GM21381 (cell line): Measurements from ENCODE around the gene CHGA.

Source experiments
- ATAC-seq: cut with Tn5 transposase; IDR thresholded peaks from one replicate; pipeline ENCODE4 v1.9.1; 2021; ENCODE audit warnings: mild to moderate bottlenecking, moderate library complexity; ENCODE audit not compliant: unreplicated experiment

The CHGA gene

DNA sequence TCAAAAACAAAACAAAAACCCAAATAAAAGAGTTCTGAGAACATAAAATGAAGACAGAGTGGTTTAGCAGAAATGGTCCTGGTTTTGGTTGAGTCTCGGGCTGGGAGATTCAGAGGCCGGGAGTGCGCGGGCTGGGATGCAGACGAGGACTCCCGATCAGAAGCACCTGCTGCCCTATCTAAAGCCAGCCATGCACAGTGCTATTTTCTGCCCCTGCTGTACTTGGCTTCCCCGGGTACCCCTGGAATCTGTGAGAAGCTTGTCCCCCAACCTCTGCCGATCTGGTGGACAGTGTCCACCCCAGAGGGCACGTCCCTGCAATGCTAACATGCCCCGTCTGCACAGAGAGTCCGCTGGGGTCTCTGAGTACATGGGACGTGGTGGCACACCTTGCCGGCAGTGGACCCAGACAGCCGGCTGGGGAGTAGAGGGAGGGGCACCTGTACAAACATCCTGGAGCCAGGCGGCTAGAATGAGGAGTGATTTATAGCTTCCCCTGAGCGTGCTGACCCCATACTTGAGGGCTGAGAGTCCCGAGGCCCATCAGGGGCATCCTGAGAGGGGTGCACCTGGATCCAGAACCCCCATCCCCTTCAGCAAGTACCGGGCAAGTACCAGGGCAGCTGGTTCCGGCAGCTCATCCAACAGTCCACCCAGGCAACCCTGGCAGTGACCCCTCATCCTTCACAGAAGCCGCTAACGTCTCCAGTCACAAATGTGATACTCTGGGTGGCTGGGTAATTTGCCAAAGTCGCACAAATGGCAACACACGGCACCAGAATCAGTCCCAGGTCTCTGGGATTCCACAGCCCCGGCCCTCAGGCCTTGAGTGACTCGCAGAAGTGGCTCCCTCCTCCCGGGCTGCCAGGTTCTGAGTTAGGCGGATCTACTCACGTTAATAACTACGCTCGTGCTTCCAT is 37.1 kb downstream of the CHGA start:
- ATAC-seq, result no peak

DNA sequence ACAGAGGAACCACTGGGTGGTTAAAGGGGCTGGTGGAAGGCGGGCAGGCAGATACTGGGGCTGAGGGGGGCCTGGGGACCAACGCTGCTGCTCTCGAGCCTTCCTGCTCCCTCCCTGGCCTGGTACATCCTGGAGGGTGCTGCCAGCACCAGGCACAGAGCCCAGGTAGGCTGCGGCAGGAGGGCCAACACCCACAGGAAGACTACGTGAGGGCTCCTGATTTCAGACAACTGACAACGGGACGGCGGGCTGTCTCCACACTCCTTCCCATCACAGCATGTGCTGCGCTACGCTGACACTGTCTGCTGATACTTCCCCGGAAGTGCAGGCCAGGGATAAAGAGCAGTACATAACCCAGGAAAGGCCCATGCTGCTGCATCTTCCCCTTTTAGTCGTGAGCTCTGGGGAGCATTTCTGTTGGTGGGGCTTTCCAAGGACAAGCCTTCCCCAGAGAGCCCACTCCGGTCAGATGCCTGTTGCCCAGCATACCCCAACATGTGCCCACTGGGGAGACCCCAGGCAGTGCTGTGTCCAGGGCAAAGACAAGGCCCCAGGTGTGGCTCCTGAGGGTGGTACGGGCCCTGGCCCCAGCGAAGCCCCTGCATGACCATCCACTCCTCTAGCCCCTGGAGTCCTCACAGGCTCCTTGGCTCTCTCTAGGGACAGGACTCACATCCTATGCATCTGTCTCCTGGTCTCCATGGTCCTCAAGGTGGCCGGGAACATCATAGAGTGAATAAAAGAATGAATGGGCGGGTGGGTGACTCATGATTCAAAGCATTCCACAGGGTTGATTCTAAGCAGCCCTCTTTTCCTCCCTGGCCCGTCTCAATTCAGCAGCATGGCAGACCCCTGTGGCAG is 38.0 kb downstream of the CHGA start:
- no peak for ATAC-seq

DNA sequence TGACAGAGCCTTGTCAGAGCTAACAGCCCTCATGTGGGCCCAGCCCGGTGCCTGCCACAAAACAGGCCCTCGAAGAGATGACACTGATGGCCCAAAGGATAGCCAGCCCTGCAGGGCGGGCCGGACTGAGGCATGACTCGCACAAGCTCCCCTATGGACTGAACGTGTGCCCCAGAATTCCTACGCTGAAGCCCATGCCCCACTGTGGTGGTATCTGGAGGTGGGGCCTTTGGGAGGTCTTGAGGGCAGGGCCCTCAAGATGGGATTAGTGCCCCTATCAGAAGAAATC is 38.6 kb downstream of the CHGA start:
- no peak for ATAC-seq

DNA sequence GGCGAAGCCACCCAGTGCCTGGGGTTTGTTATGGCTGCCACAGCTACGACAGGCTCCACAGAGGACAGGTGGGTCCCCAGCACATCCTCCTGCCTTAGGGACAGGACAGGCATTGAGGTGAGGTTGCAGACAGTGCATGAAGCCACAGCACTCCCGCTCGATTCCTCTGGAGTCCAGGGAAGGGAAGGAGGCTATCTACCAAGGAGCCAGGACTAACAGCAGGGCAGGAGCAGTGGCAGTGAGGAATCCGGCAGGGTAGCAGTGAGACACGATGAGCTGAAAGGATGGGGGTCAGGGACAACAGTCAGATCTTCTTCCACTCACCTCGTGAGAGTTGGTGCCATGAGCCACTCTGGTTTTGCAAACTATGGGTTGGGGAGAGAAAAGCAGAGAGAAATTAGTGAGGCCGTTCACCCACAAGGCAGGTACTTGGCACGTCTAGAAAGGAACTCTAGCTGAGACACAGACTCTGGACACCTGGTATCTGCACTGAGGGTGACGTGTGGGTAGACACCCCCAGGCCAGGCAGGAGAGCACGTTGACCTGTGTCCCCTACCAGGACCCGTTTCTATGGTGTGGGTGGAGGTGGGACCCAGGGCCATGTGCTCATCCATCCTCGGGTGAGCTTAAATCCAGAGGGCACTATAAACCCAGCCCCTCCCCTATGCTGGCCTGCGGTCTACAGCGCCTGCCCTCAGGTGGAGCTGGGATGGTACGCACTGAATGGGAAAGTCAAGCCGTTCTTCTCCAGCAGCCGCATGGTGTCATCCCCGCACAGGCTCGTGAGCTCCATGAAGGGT is 39.3 kb downstream of the CHGA start:
- no peak for ATAC-seq

DNA sequence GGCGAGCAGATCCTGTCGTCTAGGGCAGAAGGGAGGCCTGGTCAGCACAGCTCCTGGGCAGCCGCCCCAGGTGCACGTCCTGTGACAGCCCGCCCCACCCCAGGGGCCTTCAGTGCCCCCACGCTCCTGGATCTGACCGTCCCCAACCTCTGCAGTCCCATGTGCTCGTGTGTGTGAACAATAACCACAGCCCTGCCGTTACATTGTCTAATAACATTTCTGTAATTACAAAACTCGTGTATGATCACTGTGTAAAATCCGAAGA is 39.8 kb downstream of the CHGA start:
- no peak for ATAC-seq

DNA sequence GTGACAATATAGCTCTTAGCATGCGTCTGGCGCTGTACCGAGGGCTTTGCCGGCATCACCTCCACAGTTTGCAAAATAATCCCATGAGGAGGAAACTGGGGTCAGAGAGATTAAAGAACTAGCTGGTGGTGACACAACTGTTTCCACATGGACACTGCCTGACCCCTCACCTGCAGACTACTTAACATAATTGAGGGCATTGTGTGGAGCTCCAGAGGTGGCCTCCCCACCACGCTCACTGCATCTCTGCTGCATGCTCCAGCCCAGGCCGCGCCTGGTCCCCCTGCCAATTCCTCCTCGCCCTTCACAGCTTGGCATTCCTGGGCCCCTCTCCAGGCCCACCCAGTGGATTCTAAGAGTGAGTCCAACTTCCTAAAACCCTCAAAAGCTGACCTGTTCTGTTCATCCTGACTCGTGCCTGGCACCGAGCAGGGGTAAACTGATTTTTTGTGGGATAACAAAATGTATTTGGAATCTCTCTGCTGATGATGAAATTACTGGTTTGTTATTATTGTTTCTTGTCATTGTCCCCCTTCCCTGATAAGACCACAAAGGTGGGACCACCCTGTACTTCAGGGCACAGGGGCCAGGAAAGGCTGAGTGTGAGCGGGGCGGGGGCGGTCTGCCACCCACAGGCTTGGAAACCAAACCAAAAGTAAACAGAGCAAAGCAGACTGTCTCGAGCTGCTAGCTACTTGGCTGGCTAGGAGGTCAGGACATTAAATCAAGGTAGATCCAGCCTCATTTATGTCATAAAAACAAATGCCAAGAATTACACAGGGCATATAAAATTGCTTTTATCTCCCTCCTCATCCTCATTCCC is 40.6 kb downstream of the CHGA start:
- no peak for ATAC-seq

DNA sequence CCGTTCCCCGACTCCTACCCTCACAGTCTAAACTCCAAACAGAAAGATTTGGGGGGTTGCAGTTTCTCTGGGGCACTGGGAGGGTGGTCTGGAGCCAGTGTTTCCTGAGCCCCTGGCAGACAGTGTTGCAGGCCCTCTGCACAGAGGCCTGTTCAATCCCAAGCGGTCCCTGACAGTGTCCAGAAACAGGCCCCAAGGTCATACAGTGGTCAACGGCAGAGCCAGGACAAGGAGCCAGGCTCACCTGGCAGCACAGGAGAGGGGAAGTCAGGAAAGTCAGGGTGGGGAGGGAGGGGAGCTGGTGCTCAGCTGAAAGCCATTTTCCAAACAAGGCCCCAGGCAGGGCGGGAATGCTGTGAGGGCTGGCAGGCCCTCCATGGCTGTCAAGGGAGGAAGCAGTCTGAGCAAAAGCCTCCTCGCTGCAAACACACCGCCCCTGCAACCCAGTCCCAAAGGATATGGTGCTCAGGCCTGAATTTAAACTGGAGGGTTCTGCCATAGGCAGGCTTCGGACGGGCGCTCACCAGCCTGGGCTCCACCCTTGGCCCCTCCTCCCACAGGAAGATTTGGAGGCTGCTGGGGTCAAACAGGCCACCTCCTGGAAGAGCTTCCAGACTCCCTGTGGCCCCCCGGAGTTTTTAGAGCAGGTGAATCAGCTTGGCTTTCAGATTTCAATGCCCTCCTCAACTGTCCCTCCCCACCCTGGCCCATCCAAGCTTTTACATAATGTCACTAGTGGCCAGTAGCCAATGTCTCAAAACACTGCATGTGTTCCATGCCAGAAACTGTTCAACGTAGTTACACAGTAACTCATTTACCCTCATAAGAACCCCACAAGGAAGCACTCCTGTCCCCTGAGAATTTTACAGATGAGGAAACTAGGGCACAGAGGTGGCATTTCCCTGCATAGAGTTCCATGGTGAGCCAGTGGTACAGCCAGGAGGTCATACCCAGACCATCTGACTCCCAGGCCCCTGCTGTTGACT is 41.5 kb downstream of the CHGA start:
- ATAC-seq, result no peak

DNA sequence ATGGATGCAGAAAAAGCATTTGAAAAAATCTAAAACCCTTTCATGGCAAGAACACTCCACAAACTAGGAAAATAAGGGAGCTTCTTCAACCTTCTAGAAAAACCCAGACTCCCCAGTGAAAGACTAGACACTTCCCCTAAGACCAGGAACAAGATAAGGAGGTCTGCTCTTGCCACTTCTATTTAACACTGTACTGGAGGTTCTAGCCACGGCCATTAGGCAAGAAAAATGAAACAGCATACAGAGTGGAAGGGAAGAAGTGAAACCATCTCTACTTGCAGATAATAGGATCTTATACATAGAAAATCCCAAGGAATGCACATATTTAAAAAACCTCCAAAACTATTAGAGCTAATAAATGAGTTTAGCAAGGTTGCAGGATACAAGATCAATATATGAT is 42.3 kb downstream of the CHGA start:
- ATAC-seq, result no peak

DNA sequence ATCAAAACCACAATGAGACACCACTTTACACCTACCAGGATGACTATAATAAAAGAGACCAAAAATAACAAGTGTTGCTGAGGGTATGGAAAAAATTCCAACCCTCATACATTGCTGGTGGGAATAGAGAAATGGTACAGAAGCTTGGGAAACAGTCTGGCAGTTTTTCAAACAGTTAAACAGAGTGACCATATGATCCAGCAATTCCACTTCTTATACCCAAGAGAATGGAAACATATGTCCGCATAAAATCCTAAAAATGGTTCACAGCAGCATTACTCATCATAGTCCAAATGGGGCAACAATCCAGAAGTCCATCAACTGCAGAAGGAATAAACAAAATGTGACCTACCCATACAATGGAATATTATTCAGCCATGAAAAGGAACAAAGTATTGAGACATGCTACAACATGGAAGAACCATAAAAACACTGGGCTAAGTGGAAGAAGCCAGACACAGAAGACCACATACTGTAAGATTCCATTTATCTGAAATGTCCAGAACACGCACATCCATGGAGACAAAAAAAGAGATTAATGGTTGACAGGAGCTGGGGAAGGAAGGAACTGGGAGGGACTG is 44.5 kb downstream of the CHGA start:
- no peak for ATAC-seq

DNA sequence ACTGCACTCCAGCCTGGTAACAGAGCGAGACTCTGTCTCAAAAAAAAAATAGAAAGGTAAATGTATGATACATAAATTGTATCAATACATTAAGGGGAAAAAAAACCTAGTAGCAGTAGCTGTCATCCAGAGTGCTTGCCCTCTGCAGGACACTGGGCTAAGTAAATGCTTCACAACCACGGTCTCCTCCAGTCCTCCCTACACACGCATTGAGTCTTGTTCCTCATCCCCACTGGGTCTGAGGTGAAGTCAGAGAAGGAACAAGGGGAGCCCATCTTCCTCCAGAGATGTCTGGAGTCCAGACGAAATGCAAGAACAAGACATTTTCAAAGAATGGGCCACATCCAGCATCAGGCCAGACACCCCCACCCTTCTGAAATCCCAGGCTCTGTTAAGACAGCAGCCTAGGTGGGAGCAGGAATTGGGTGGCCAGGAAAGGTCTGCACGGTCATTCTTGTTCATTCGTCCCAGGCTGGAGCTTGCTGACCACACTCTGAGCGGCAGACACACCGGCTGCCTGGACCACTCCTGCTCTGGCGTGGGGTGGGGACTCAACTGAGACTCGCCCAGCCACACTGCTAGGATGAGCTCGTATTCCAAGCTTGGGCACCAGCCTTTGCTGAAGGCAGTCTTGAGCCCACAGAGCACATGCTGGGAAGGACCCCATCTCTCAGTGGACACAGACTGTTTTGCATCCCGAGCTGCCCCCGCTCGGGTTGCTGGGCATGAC is 45.5 kb downstream of the CHGA start:
- no peak for ATAC-seq

DNA sequence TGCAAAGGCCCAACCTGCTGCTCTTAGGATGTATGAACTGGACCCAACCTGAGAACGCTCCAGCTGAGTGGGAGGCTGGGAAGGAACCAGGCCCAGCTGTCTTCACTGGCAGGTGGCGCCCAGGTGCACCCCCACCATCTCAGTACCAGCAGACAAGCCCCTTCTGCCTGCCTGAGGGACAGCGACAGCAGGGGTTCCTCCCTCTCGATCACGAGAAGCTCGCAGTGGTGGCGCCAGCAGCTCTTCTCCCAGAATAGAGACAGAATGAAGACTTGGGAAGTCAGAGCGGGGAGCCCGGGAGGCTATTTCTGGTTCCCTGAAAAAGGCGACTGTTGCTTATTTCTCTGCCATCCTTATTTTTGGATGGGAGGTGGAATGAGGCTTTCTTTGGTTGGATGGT is 46.5 kb downstream of the CHGA start:
- ATAC-seq, result no peak

DNA sequence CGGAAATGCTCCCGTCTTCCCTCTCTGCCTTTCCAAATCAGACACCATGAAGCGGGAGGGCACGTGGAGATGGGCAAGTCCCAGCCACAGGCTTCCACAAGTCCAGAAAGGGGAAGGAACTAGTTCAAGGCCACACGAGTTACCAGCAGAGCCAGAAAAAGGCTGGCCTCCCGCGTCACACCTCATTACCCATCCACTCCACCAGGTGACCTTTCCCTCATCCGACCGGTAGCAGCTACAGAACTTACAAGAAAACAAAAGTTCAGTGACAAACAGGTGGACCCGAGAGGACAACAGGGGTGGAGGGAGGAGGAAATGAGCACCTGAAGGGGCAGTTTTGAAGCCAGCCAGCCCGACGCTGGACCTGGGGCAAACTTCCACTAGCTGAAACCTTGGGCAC is 46.9 kb downstream of the CHGA start:
- no peak for ATAC-seq

DNA sequence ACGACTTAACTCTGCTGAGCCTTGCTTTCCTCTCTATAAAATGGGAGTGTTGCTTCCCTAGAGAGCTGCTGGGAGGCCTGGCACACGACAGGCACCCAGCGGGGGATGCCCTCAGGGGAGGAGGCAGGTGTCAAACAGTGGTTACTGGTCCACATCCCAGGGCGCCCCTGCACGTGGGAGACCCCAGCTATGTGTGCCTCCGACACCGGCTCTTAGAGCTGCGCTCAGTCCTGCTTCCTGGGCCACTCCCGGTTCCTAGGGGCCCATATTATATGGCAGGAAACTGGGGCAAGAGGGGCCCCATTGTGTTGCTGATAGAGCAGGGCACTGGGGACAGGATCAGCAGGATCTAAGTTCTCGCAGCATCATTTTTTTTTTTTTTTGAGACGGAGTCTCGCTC is 47.3 kb downstream of the CHGA start:
- no peak for ATAC-seq

DNA sequence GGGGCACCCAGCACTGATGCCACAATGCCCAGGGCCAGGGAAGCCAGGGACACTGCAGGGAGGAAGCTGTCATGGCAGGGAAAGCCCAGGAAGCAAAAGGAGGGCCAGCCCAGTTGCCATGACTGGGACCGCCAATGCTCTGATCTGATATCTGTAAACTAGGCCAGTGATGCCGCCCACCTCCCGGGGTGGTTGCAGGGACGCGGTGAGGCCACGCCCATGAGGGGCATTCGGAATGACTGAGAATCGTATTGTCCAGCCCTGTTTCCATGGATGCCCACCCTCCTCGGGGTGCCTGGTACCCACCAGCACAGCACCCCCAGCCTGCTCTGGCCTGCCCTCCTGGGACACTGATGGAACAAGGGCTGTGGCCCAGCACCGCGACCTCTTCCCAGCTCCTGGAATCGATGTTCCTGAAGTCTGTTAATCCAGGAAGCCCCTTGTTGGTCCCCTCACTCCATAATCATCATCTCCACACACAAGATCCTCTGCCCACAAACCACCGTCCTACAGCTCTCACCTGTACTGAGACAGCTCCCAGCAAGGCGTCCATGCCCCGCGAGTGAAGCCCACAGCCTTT is 48.7 kb downstream of the CHGA start:
- ATAC-seq, result no peak

DNA sequence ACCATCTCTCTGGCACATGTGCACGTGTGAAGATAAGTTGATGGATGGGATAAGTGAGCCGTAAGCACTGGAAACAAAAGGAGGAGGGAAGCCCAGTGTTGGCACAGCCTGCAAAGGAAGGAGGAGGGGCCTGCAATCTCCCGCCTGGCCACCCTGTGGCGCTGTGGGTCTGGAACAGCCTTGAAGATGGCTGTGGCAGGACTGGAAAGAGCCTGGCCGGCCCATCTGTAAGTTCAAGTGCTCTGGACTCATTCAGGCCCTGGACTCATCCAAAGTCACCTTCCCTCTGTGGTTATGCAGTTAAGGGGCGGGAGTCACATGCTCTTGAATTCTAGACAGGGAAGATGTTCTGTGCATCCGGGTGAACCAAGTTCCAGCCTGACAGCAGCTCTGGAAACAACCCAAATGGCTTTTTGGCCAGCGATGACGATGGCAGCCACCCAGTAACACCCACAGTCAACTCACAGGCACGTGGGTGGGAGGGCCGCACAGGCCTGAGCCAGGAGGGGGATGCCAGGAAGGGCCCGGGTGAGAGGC is 50.4 kb downstream of the CHGA start:
- ATAC-seq, result no peak

DNA sequence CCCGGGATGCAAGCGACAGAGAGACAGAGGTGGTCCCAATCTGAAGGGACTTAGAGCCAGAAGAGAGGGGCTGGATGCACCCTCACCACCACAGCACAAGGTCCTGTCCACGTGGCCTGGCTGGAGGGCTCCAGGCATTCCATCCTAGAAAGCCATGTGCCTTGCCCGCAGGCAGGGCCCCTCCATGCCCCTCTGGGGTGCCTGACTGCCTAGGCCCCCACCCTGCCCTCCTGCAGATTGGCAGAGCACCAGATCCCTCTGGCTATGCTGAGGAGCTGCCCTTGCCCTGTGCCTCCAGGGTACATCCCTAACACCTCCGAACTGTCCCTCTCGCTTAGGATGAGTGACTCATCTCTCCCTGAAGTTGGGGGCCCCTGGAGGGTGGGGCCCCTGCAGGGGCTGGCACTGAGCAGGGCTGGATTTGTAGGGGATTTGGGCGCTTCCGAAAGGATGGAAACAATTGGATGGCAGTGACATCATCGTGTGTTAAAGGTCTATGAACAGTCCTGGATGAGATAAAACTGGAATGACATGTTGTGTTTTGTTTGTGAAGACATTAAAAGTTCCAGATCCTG is 50.9 kb downstream of the CHGA start:
- ATAC-seq, result no peak

DNA sequence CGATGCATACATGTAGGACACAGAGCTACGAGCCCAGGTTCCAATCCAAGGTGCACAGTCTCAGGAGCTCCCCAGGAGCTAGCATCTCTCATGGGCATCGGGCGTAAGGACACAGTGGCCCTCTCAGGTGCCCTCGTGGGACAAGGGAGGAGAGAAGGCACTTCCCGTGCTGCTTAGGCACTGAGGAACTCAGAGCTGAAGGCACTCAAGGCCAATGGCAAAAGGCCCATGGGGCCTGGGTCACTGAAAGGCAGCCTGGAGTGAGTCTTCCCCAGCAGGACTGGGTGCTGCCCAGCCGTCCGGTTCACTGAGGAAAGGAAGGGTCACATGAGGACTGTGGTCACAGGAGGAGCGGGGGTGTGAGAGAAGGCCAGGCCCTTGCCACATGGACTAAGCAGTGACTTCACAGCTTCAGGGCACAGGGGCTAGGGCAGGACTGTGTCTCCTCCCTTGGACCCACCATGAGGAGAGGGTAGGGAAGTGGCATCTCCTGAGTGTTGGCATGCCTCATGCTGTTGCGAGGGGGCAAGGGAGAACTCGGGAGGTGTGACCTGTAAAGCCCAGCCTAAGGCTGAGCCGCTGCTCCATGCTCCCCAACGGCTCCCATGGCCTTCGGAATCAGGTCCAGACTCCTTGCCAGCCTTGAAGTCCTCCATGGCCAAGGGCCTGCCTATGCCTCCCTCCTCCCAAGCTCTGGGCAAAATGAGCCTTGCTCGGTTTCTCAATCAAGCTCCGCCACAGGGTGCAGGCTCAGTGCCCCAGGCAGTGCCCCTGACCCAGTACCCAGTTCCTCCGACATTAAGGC is 51.8 kb downstream of the CHGA start:
- no peak for ATAC-seq
